Thyroid gland (tissue), 4 donors: Measurements from ENCODE around the gene CLASP1.

Experiments
- POLR2A ChIP-seq, 2 donors: fragments of 450-650 bp; IDR thresholded peaks; one replicate each; pipeline ENCODE4 v1.6.1; 2017; ENCODE audit warnings: antibody characterized with exemption in 2 of 2, mild to moderate bottlenecking in 2 of 2, moderate library complexity in 1 of 2
- TF ChIP-seq, protein P1 (sequence below), 6 experiments: fragments of 200-600 bp in 3 of 6; fragments of 450-650 bp in 3 of 6; sonication (generic) in 3 of 6; IDR thresholded peaks; one replicate each; pipeline ENCODE4 v1.5.1; 2016 to 2019; ENCODE audit warnings: antibody characterized with exemption in 6 of 6, mild to moderate bottlenecking in 2 of 6, inconsistent platforms in 1 of 6, moderate library complexity in 1 of 6

DNA sequence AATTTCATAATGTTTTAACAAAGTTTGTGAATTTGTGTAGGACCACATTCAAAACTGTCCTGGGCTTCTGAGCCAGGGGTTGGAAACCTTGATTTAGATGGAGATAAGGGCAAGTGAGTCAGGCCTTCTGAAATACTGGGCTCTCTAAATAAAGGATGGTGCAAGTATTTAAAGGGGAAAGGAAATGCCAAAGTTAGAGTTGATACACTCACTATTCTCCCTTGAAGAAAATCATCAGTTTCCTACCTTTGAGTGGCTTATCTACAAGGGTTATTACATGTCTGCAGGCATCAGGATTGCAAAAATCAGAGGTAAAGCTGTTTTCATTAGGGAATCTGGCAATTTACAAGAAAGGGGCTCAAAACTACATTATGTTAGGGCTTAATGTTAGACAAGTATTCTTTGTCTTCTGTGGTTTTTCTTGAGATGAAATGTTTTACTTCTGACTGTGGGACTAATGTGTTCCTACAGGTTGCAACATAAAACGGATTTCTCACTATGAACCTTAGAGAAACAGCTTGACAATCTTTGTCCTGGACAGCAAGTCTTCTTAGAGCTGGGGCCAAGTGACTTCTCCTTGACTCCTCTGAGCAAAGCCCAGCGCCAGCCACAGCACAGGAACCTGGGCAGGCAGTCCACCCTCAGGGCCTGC is 87.5 kb downstream of the CLASP1 start:
- TF ChIP-seq, protein P1, sequence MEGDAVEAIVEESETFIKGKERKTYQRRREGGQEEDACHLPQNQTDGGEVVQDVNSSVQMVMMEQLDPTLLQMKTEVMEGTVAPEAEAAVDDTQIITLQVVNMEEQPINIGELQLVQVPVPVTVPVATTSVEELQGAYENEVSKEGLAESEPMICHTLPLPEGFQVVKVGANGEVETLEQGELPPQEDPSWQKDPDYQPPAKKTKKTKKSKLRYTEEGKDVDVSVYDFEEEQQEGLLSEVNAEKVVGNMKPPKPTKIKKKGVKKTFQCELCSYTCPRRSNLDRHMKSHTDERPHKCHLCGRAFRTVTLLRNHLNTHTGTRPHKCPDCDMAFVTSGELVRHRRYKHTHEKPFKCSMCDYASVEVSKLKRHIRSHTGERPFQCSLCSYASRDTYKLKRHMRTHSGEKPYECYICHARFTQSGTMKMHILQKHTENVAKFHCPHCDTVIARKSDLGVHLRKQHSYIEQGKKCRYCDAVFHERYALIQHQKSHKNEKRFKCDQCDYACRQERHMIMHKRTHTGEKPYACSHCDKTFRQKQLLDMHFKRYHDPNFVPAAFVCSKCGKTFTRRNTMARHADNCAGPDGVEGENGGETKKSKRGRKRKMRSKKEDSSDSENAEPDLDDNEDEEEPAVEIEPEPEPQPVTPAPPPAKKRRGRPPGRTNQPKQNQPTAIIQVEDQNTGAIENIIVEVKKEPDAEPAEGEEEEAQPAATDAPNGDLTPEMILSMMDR (IDR thresholded peaks at IDR 0.05) = no peak
- no peak for TF ChIP-seq POLR2A (IDR thresholded peaks at IDR 0.05)
